Upper lobe of right lung (tissue), 1 donor: ENCODE results near the gene ALG2. TPM values are rescaled to one million over a fixed set of nuclear protein-coding genes. Genes with fewer than 3 reads are reported as not detected.

Source experiments
- ATAC-seq: fragments of 200-7000 bp; cut with Tn5 transposase; one replicate; pipeline ENCODE4 v1.9.1; 2020; ENCODE audit warnings: mild to moderate bottlenecking, moderate library complexity
- DNase-seq: peaks from one replicate; pipeline ENCODE4 v3.0.0-alpha.2; 2020
- H3K27ac ChIP-seq: fragments of 200-600 bp; one replicate; pipeline ENCODE4 v1.8.0; 2022
- H3K27me3 ChIP-seq: fragments of 200-600 bp; one replicate; pipeline ENCODE4 v1.8.0; 2022; ENCODE audit warnings: mild to moderate bottlenecking
- H3K36me3 ChIP-seq: fragments of 200-600 bp; one replicate; pipeline ENCODE4 v1.8.0; 2022
- H3K4me1 ChIP-seq: fragments of 200-600 bp; one replicate; pipeline ENCODE4 v1.8.0; 2022
- H3K4me3 ChIP-seq: fragments of 200-600 bp; one replicate; pipeline ENCODE4 v1.8.0; 2022; ENCODE audit warnings: mild to moderate bottlenecking
- H3K9me3 ChIP-seq: fragments of 200-600 bp; one replicate; pipeline ENCODE4 v1.8.0; 2022
- CTCF ChIP-seq: fragments of 200-600 bp; IDR thresholded peaks from one replicate; pipeline ENCODE4 v1.8.0; 2022; ENCODE audit warnings: antibody characterized with exemption
- intact Hi-C: fragments of 100-400 bp; cut with DNase I; formaldehyde crosslinking; loops from one replicate; pipeline ENCODE4 v1.11.0; 2022
- total RNA-seq: library from RNA; stranded (reverse); fragmentation: NEBNext Ultra II Directional; extraction: Animal tissue kit (Norgen Biotek cat#: 25700); gene quantifications from one replicate; pipeline ENCODE4 v1.2.1, GENCODE V29; 2021
- donor health status: DM: no; HTN: yes; CAD: no; lungs with severe emphysema.

ALG2 gene
- total RNA-seq, 1 donor from 2014 or later = 39.2 TPM

DNA sequence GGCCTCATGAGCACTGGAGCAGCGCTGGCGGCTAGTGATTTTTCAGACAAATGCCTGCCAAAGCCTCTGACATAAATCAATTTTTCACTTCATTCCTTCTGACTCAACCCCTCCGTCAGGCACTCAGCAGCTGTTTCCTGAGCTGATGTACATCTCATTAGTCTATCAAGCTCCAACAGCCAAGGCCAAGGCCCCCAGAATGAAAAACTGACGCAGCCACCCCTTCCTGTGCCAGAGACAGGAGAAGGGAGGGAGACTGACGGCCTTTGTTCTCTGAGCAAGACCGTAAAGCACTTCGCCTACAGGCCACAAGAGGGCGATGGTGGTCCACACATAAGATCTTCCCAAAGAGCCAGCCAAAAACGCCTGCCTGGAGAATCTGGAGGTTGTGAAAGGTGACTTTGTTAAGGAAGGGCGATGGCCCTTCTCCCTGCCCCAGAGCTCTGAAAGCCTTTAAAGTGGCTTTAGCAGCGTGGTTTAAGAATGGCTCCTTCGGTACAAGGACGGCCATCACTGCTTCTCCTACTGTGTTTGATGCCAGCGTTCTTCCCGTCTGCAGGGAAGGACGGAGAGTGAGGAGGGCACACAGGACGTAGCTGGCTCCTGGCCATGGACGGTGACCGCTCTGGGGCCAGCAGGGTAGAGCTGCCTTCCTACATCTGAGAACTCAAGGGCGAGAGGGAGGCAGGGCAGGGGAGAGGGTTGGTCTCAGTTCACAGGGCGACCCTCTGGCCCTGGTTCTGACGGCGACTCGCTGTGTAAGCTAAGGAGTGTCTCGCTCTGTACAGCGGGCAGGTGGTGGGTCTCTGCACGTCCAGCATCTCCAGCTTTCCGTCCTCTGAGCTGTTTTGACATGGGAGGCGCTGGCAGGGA, 37.0 kb downstream of the ALG2 start:
- no peaks in the 10 kb centered on the region for H3K9me3 ChIP-seq
- peaks cover 12% of the 10 kb centered on the region for H3K4me1 ChIP-seq
- ATAC-seq = peak; percentile 95
- H3K4me3 ChIP-seq = peak overlapping the region; percentile 25
- H3K36me3 ChIP-seq = no peaks in the 10 kb centered on the region
- peak; percentile 96 for TF ChIP-seq CTCF
- intact Hi-C loops = no loop called here
- peak overlapping the region; percentile 56 for H3K27ac ChIP-seq
- DNase-seq = peak; percentile 84
- H3K27me3 ChIP-seq = peaks cover 10% of the 10 kb centered on the region

DNA sequence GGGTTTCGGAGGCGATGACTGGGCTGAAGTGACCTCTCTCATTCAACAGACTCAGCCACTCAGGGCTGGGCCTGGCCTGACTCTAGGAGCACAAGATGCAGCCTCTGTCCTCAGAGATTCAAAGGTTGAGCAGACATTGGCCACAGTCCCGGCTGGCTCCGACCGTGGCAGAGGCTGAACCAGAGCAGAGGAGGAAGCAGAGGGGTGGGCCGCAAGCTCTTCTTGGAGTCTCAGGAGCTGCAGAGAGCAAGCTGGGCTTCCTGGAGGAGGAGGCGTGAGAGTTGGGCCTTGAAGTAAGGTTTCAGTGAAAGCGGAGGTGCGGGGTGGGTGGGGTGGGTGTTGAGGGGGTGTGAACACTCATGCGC, 37.6 kb downstream of the ALG2 start:
- H3K36me3 ChIP-seq = no peaks in the 10 kb centered on the region
- no peak for DNase-seq
- intact Hi-C loops = no loop called here
- peak; percentile 13 for ATAC-seq
- H3K9me3 ChIP-seq = no peaks in the 10 kb centered on the region
- peak overlapping the region; percentile 24 for H3K27ac ChIP-seq
- no peak for TF ChIP-seq CTCF
- no peak overlapping the region for H3K4me3 ChIP-seq
- H3K27me3 ChIP-seq = peaks cover 9% of the 10 kb centered on the region
- peaks cover 12% of the 10 kb centered on the region for H3K4me1 ChIP-seq

DNA sequence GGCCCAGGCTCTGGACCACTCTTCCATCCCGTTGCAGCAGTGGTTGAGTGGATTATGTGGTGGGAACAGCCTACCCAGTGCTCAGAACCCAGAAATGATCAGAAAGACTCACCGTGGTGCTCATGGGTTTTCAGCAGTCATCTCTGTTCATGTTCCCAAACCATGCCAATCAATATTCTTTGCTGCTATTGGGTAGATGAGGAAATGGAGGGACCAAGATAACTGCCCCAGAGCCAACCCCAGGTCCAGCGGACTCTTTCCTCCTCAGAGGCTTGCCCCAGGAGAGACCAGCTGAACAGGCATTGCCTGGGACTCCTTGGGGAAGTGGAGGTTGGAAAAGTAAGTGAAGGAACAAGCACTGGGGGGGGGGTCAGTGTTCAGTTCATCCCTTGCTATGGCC, 38.1 kb downstream of the ALG2 start:
- H3K9me3 ChIP-seq = no peaks in the 10 kb centered on the region
- no peak overlapping the region for H3K27ac ChIP-seq
- peaks cover 4% of the 10 kb centered on the region for H3K27me3 ChIP-seq
- H3K4me1 ChIP-seq = peaks cover 12% of the 10 kb centered on the region
- ATAC-seq (no peak), DNase-seq (no peak)
- TF ChIP-seq CTCF = no peak
- H3K36me3 ChIP-seq = no peaks in the 10 kb centered on the region
- no peak overlapping the region for H3K4me3 ChIP-seq
- intact Hi-C loops = no loop called here

DNA sequence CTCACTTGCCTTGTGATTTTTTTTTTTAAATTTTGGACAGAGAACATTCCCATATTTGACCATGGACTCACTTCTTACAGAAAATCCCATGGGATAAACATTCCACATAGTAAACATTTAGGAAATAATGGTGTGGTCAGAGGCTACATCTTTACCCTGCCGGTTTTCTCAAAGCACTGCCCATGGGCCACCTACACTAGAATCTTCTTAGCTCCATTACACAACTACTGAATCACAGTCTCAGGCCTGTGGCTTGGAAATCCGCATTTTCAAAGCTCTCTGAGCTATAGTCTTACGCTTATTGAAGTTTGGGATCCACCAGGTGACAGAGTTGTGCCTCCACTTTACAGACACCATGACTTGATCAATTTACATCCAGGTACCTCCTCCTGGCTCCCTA, 39.4 kb downstream of the ALG2 start:
- H3K4me3 ChIP-seq = no peak overlapping the region
- no peak for ATAC-seq
- no peaks in the 10 kb centered on the region for H3K36me3 ChIP-seq
- intact Hi-C loops = no loop called here
- H3K27ac ChIP-seq = no peak overlapping the region
- no peak for TF ChIP-seq CTCF
- H3K27me3 ChIP-seq = no peaks in the 10 kb centered on the region
- DNase-seq = no peak
- H3K4me1 ChIP-seq = peaks cover 12% of the 10 kb centered on the region
- H3K9me3 ChIP-seq = no peaks in the 10 kb centered on the region

DNA sequence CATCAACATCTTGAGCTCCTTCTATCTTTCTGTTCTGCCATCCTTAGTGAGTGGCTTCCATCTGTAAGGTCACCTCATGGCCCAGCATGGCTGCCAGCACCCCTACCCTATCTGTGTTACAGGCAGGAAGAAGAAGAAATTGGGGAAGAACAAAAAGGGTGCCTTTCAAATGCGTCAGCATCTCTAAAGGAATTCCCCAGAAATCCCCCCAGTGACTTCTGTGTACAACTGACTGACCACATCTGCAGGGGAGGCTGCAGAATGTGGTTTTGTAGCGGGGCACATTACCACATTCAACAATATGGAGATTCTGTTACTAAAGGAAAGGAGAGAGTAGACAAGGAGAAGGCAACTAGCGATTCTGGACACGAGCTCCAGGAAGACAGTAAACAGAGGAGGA, 40.1 kb downstream of the ALG2 start:
- Histone ChIP-seq H3K4me3 (no peak overlapping the region), H3K27me3 (no peaks in the 10 kb centered on the region), H3K36me3 (no peaks in the 10 kb centered on the region), H3K4me1 (peaks cover 12% of the 10 kb centered on the region), H3K9me3 (no peaks in the 10 kb centered on the region), H3K27ac (no peak overlapping the region)
- DNase-seq = no peak
- no peak for ATAC-seq
- intact Hi-C loops = no loop called here
- no peak for TF ChIP-seq CTCF
